Measurements from ENCODE around the gene INTS15.
A peak's percentile ranks its signal among the peaks of the same experiment; 100 is the strongest.
"Not testable (repeated sequence)": the region's sequence is repeated elsewhere in the genome, so short reads cannot be mapped to it uniquely, and the experiment has no call there.

INTS15 gene

GRCh38 chr7:6577369-6578113 is 12.3 kb upstream of the INTS15 start, which contains the start of gene ZDHHC4:
TSS of gene ZDHHC4 (plus strand) at chr7:6577454. CDS start at chr7:6580562, 3,108 bp downstream.
- DNase-seq, result peak; percentile 89

- no peak for DNase-seq
Measured at GRCh38 chr7:6578114-6579084, 11.4 kb upstream of the INTS15 start.

- no peak for DNase-seq
Measured at GRCh38 chr7:6579446-6579845, 10.4 kb upstream of the INTS15 start.

GRCh38 chr7:6585746-6586432 is 3.9 kb upstream of the INTS15 start:
- DNase-seq, result not testable (repeated sequence)

- no peak for DNase-seq
Measured at GRCh38 chr7:6588566-6588965, 1.3 kb upstream of the INTS15 start.

GRCh38 chr7:6589151-6589828 is 531 bp upstream of the INTS15 start:
- no peak for DNase-seq

- DNase-seq, result no peak
Measured at GRCh38 chr7:6590645-6591110, 857 bp downstream of the INTS15 start.

GRCh38 chr7:6600093-6600492 is 10.3 kb downstream of the INTS15 start:
- no peak for DNase-seq

GRCh38 chr7:6604458-6604857 is 14.6 kb downstream of the INTS15 start:
- DNase-seq, result no peak

- DNase-seq, result no peak
Measured at GRCh38 chr7:6606866-6607583, 17.2 kb downstream of the INTS15 start.

- DNase-seq, result no peak
Measured at GRCh38 chr7:6607651-6608051, 17.8 kb downstream of the INTS15 start.

- no peak for DNase-seq
Measured at GRCh38 chr7:6608081-6608480, 18.3 kb downstream of the INTS15 start.

GRCh38 chr7:6608794-6609193 is 19.0 kb downstream of the INTS15 start:
- DNase-seq, result no peak

- no peak for DNase-seq
Measured at GRCh38 chr7:6612819-6613218, 23.0 kb downstream of the INTS15 start.

GRCh38 chr7:6613706-6614105 is 23.9 kb downstream of the INTS15 start:
- no peak for DNase-seq

- peak; percentile 64 for DNase-seq
Measured at GRCh38 chr7:6614953-6615722, 25.3 kb downstream of the INTS15 start, which contains the start of gene ZNF853. TSS of gene ZNF853 (plus strand) at chr7:6615610. CDS start at chr7:6616175, 565 bp downstream.

- peak; percentile 81 for DNase-seq
Measured at GRCh38 chr7:6615723-6616555, 26.1 kb downstream of the INTS15 start.

GRCh38 chr7:6616854-6617643 is 27.2 kb downstream of the INTS15 start:
- DNase-seq, result no peak

- no peak for DNase-seq
Measured at GRCh38 chr7:6618621-6619020, 28.8 kb downstream of the INTS15 start.

Data from NCI-H146 (cell line).